ENCODE results near the gene PAX3. TPM values are rescaled to one million over a fixed set of nuclear protein-coding genes. Genes with fewer than 3 reads are reported as not detected.

The PAX3 gene
- polyA plus RNA-seq, 1 experiment = not detected

DNA sequence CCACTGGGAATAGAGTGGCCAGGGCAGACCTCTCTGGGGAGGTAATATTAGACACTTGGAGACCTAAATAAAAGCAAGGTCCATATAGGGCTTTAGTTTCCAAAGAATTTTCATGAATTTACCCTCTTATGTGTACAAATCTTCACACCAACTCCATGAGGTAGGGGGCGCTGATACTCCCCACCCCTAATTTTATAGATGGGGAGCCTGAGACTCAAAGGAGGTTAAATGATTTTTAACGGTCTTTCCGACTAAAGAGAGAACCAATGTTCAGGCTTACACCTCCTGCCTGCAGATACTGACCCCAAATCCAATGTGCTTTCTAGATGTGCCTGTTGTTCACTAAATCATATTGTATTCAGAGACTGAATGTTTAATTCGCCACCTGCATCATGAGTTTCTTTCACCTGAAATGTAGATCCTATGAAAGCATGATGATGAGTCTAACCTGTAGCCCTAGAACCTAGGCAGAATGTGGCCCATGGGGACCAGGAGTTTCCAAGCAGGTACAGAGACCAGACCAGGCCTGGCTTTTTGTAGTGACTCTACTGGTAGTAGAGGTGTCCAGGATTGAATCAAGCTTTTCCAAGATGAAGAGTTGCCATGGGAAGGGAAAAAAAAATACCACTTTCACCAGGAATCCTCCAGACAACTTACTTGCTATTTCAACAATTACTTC lies 16.8 kb upstream of the PAX3 start:
- Histone ChIP-seq H3K4me3 (ENCODE audit: low read depth, low read length) (no peak overlapping the region), H3K9me3 (ENCODE audit: control insufficient read depth, insufficient read depth, low read length) (peaks cover 11% of the 10 kb centered on the region; the same call in 1 of the 2 replicates), H3K27me3 (ENCODE audit: control insufficient read depth, insufficient read depth, low read length) (peaks cover 48% of the 10 kb centered on the region), H3K27ac (ENCODE audit: low read depth, low read length) (no peak overlapping the region)
- no peak for DNase-seq (ENCODE audit: low read depth, low spot score)
- CTCF ChIA-PET = no interaction called here
- TF ChIP-seq, protein P1, sequence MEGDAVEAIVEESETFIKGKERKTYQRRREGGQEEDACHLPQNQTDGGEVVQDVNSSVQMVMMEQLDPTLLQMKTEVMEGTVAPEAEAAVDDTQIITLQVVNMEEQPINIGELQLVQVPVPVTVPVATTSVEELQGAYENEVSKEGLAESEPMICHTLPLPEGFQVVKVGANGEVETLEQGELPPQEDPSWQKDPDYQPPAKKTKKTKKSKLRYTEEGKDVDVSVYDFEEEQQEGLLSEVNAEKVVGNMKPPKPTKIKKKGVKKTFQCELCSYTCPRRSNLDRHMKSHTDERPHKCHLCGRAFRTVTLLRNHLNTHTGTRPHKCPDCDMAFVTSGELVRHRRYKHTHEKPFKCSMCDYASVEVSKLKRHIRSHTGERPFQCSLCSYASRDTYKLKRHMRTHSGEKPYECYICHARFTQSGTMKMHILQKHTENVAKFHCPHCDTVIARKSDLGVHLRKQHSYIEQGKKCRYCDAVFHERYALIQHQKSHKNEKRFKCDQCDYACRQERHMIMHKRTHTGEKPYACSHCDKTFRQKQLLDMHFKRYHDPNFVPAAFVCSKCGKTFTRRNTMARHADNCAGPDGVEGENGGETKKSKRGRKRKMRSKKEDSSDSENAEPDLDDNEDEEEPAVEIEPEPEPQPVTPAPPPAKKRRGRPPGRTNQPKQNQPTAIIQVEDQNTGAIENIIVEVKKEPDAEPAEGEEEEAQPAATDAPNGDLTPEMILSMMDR (IDR thresholded peaks at IDR 0.05; ENCODE audit: low read depth, low read length) = 0 out of 2 replicates have a peak, but pooled peaks have one; percentile 1
- POLR2A ChIA-PET = no interaction called here

DNA sequence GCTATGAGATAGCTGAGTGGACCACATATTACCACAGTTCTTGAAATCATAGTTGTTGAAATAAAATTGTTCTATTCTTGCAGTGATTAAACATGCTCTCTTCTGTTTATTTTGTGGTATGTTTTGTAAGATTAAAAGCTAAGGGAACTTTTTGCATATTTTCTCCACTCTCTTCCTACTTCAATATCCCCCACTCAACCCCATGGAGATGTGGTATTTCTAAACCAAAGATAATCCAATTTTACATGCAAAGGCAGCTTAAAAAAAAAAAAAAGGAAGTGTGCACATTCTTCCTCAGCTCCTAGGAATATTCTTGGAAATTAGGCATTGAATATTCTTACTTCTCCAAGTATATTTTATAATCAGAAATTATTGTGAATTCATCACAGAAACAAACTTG lies 15.0 kb upstream of the PAX3 start:
- POLR2A ChIA-PET = no interaction called here
- H3K27me3 ChIP-seq (ENCODE audit: control insufficient read depth, insufficient read depth, low read length) = peaks cover 57% of the 10 kb centered on the region
- CTCF ChIA-PET = interaction anchor here (0.6 to 0.9 kb wide), 2 partner anchors 247 to 463 kb away, joined by 3 read pairs; no protein-coding TSS in a partner anchor
- no peak overlapping the region for H3K4me3 ChIP-seq (ENCODE audit: low read depth, low read length)
- H3K27ac ChIP-seq (ENCODE audit: low read depth, low read length) = no peak overlapping the region
- H3K9me3 ChIP-seq (ENCODE audit: control insufficient read depth, insufficient read depth, low read length) = peaks cover 11% of the 10 kb centered on the region; the same call in 1 of the 2 replicates
- no peak for DNase-seq (ENCODE audit: low read depth, low spot score)
- TF ChIP-seq, protein P1 (IDR thresholded peaks at IDR 0.05; ENCODE audit: low read depth, low read length) = no peak

DNA sequence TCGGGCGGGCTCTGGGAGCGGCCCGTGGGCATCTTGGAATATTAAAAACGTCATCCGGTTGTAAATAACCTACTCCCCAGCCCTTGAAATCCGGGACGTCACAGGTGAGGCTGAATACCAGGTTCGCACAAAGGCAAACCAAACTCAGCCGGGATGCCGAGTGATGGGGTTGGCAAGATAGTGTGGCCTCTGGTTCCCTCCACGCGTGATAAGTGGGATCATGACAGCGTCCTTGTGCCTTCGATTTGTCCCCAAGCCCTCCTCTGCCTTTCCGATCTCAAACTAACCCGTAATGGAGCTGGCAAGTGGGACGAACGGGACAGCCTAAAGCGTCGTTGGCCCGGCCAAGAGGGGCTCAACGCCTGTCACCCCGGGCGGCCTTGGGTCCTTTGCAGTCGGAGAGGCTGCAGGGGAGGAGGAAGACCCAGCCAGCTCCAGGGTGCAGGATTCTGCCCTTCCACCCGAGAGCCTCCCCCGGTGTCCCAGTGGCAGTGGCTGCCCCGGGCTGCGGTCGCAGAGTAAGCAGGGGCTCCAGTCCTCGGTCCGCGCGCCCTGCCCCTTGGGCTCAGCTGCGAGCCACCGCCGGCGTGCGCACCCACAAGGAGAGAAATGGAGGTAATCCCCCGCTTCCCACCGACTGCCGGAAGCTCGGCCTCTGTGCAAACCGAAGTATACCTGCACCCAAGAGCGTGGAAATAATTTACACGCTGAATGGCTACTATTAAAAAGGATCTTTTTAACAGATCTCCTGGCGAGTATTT lies 13.4 kb upstream of the PAX3 start:
- H3K4me3 ChIP-seq (ENCODE audit: low read depth, low read length) = no peak overlapping the region
- no peak overlapping the region for H3K27ac ChIP-seq (ENCODE audit: low read depth, low read length)
- peaks cover 14% of the 10 kb centered on the region; the same call in 1 of the 2 replicates for H3K9me3 ChIP-seq (ENCODE audit: control insufficient read depth, insufficient read depth, low read length)
- H3K27me3 ChIP-seq (ENCODE audit: control insufficient read depth, insufficient read depth, low read length) = peaks cover 68% of the 10 kb centered on the region
- no peak for DNase-seq (ENCODE audit: low read depth, low spot score)
- ChIA-PET POLR2A (no interaction called here), CTCF (no interaction called here)
- TF ChIP-seq, protein P1 (IDR thresholded peaks at IDR 0.05; ENCODE audit: low read depth, low read length) = no peak

DNA sequence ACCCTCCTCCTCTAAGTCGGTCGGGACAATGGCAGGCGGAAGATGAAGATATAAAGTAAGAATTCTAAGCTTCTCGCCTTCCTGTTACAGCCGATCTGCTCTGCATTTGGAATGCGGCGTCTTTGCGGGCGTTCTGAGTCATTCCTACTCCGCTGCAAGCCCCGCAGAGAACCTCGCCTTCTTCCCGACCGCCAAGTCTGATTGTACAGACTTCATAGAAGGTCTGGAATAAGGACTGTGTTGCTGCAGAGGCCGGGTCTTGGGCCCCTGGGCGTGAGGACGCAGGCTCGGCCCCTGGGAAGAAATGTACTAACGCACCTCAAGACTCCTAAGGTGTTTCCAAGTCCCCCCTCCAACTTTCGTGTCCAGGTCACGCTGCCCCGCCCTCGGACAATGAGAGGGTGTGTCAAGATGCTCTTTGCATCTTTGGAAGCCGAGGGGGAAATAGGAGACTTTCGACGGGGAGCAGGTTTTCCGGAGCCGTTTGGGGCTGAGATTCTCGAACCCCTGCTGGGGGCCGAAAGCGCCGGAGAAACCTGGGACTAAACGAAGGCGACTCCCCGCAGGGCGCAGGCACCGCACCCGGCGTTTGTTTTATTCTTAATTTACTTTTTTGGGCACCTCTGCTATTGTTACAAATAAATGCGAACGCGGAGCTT lies 12.7 kb upstream of the PAX3 start:
- Histone ChIP-seq H3K27ac (ENCODE audit: low read depth, low read length) (no peak overlapping the region), H3K27me3 (ENCODE audit: control insufficient read depth, insufficient read depth, low read length) (peaks cover 75% of the 10 kb centered on the region), H3K9me3 (ENCODE audit: control insufficient read depth, insufficient read depth, low read length) (peaks cover 17% of the 10 kb centered on the region; the same call in 1 of the 2 replicates), H3K4me3 (ENCODE audit: low read depth, low read length) (no peak overlapping the region)
- TF ChIP-seq, protein P1 (IDR thresholded peaks at IDR 0.05; ENCODE audit: low read depth, low read length) = no peak
- DNase-seq (ENCODE audit: low read depth, low spot score) = no peak
- POLR2A ChIA-PET = no interaction called here
- CTCF ChIA-PET = no interaction called here
